GM18907 (cell line): ENCODE results near the gene GNAS.
A peak's percentile ranks its signal among the peaks of the same experiment; 100 is the strongest.

Source experiments
- ATAC-seq: cut with Tn5 transposase; IDR thresholded peaks from one replicate; pipeline ENCODE4 v1.9.1; 2021; ENCODE audit warnings: mild to moderate bottlenecking, moderate library complexity; ENCODE audit not compliant: unreplicated experiment

The GNAS gene

DNA sequence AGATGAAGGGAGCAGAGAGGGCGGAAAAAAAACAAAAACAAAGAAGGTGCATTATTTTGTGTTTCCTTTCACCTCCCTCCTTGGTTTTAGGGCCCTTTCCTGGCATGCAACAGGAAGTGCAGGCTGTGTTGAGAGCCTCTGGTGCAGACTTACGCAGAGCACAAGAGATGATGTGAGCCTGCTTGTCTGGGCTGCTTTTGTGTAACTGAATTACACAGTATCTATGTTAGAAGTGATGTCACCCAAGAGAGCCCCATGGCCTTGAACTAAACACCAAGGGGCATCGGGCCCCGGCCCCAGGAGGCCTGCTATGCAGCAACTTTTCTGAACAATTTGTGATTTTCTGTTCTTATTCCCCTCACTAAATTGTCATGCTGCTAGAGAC, 25.5 kb downstream of the GNAS start:
- ATAC-seq, result no peak

DNA sequence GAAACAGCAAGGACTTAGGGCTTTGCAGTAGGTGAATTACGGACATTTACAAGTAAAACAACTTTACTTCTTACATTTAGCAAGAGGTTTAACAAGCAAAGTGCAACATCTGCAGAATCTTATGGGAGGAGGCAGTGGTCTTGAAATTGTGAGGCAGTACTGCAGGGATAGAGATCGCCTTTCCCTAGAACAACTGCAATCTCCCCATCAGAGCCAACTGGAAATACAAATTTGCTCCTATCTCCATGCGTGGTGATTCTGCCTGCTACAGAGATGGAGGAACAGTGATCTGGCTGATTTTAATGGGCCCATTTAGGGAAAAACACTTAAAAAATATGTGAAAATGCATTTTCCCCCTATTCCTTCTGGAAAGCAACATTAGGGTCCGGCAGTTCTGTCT, 25.9 kb downstream of the GNAS start:
- no peak for ATAC-seq

DNA sequence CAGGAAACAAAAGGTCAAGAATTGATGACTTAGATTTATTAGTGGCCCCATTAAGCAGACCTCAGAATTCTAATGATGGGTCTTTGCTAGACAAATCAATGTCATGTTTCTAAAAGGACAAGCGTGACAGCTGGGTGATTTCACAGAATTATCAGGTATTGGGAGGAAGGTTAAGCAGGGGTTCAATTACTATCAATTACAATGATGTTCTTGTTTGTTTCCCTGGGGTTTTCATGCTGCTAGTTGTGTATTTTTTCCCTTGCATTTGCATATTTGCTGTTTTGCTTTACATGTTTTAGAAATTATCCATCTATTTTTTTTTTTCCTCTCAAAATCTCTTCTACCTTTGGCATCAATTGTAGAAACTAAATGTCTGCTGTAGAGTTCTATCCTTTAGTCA, 27.9 kb downstream of the GNAS start:
- ATAC-seq, result no peak

- ATAC-seq, result no peak
Observed at GRCh38 chr20:58880994-58881752, 28.7 kb downstream of the GNAS start.

DNA sequence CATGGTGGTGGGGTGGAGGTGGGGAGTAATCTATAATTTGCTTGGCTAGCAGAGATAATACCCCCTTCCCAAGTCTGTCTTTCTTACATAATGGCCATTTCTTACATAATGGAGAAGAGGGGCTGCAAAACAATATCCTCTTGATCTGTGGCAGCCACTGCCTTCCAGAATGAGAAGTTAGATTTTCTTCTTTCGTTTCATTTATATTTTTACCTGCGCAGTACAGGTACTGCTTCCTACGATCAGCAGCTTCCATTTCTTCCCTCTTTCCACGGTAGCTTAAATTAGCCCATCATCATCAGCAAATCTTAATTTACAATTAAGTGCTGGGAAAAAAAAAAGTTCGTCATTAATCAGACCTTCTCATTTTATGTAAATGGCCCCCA, 30.2 kb downstream of the GNAS start:
- no peak for ATAC-seq

- ATAC-seq, result no peak
Observed at GRCh38 chr20:58883241-58883691, 30.8 kb downstream of the GNAS start.

DNA sequence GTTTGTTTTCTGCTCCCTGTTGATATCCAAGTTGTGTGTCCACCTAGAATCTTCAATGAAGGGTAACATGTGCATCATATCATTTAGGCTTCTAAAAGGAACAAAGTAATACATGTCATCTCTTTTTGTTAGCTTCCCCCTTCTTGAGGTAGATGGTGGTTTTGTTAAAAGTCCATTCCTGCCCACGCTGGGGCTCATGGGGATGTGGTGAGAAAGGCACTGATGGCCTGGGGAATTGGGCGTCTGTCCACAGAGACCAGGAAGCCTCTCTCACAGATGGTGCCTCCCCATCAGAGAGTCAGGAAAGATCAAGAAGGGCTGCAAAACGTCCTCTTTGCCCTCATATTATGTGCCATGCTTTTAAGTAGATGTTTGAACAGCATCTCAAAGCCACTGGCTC, 32.5 kb downstream of the GNAS start:
- ATAC-seq, result no peak

GRCh38 chr20:58886546-58886945, 34.0 kb downstream of the GNAS start:
- ATAC-seq, result no peak

DNA sequence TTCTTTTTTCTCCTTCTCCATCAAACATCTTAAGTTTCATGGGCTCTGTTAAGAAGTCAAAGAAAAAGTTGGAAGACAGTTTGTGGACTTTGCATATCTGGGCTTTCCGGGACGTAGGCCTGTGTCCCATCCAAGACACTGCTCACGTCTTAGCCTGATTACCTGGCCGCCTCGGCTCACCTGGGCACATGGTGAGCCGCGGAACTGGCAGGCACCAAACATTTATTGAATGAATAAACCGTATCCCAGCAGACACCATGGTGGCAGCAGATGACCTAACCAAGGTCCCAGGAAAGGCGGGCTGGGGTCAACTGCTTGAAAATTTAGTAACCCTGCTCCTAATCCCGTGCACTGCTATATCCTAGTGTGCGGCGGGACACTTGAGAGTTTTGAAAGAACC, 35.6 kb downstream of the GNAS start:
- ATAC-seq, result no peak

GRCh38 chr20:58888521-58889333, 36.2 kb downstream of the GNAS start:
- peak; percentile 54 for ATAC-seq

DNA sequence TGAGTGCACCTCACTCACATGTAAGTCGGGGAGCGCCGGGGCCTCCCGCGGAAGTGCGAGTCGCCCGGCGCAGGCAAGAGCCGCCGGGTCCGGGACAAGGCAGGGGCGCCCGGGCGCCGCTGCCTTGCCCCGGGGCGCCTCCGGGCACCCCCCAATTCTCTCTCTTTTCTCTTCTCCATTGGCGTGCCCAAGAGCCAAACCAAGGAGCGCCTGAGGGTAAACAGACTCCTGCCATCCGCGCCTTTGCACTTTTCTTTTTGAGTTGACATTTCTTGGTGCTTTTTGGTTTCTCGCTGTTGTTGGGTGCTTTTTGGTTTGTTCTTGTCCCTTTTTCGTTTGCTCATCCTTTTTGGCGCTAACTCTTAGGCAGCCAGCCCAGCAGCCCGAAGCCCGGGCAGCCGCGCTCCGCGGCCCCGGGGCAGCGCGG, 36.8 kb downstream of the GNAS start:
- ATAC-seq, result no peak

- ATAC-seq, result no peak
Observed at GRCh38 chr20:58889798-58890517, 37.4 kb downstream of the GNAS start.

GRCh38 chr20:58890518-58891085, 38.1 kb downstream of the GNAS start:
- peak; percentile 26 for ATAC-seq

- ATAC-seq, result peak; percentile 20
Observed at GRCh38 chr20:58891086-58891717, 38.7 kb downstream of the GNAS start.

DNA sequence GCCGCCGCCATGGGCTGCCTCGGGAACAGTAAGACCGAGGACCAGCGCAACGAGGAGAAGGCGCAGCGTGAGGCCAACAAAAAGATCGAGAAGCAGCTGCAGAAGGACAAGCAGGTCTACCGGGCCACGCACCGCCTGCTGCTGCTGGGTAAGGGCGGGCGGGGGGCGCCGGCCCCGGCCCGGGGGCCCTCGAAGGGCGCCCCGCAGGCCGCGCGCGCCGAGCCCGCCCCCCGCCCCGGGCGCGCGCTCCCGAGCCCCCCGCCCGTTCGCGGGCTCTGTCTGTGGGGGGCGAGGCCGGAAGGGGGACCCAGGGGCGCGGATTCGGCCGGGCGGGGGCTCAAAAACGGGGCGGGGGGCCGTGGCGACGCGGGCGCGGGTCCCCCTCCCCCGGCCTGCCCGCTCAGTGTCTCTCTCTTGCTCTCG, 39.2 kb downstream of the GNAS start:
- peak; percentile 0 for ATAC-seq

GRCh38 chr20:58892141-58892931, 39.8 kb downstream of the GNAS start:
- peak; percentile 14 for ATAC-seq

DNA sequence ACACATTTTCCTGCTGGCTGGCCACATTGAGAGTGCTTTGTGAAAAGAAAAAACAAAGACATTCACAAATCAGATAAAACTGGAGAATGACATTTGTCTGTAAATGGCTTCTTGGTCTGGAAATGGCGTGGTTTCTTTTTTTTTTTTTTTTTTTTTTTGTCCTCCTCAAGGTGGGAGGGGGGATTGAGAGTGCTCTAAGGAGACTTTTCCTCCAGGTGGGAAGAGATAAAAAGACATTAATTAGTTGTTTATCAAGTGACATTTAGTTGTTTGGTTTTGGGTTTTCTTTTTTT, 40.4 kb downstream of the GNAS start:
- ATAC-seq, result no peak

- ATAC-seq, result no peak
Observed at GRCh38 chr20:58893355-58894120, 41.0 kb downstream of the GNAS start.

GRCh38 chr20:58894652-58895447, 42.3 kb downstream of the GNAS start:
- ATAC-seq, result no peak
